G401 (cell line): Measurements from ENCODE around the gene CYYR1. TPM values are rescaled to one million over a fixed set of nuclear protein-coding genes. Genes with fewer than 3 reads are reported as not detected.

Experiments
- DNase-seq: peaks from one replicate; pipeline ENCODE4 v3.0.0-alpha.2; 2015; ENCODE audit warnings: low spot score
- in situ Hi-C: cut with HindIII; loops from 2 replicates; pipeline ENCODE4 v1.10.0; 2016; ENCODE audit warnings: low sequenced_read_pairs, mixed read lengths
- total RNA-seq: library from RNA; depleted of rRNA; stranded (reverse); fragments of >200 nt; shearing (Covaris generic); gene quantifications from 2 replicates; pipeline ENCODE4 v1.2.3, GENCODE V29; 2014

Gene CYYR1
- total RNA-seq, 1 experiment from 2014 or later, result not detected

DNA sequence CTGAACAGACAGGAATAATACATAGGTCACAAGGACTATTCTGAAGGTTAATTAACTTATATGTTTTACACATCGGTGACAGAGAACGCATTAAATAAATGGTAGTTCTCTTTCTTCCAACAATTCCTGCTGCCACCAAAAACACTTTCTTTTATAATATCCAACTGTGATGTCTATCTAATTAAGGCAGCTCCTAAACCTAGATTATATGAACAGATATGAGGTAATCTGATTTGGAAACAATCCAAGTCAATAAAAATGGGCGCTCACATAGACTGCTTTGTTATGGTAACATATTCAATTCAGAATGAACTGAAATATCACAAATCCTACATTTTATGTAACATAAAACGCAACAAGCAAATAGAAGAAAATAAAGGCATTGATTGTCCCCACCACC is 16.0 kb downstream of the CYYR1 start:
- in situ Hi-C loops, result no loop called here
- no peak for DNase-seq

DNA sequence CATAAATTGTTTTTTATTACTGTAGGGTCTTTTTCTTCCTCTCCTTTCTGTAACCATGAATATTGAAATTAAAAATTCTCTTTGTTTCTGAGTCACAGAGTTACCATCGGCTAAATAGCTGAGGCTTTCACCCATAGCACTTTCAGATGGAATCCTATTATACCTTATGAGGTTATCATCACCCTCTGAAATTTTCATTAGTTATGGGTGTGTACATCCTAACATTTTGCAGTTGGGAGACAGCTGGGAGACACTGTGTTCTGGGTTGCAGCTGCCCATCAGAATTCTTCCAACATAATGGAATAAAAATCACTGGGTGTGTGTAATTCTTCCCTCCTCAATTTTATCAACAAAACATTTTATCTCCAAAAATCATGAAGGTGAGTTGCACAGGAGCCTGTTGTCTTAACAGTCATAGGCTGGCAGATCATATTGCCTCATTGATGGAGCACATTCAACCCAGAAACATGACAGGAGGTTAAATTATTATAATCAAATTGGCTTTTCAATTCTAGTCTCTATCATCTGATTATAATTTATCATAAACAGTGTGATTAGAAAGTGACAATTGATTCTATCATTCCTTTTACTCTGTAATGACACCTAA is 17.4 kb downstream of the CYYR1 start:
- DNase-seq, result no peak
- in situ Hi-C loops, result no loop called here

DNA sequence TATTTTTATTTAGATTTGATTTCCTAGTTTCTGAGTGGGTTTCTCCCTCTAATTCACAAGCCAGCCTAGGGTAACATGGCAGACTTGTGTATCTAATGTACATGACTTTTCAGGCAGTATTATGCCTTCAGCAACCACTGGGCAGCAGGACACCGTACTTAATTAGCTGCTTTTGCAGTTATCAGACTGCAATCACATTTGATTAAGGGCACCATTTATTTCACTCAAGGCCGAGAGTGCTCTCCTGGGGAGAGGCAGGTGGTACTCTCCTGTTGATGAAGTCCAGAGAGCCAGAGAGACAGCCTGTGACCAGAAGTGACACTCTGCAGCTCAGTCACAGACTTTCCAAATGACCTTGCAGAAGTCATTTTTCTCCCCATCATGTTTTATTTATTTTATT is 18.7 kb downstream of the CYYR1 start:
- in situ Hi-C loops, result no loop called here
- no peak for DNase-seq

DNA sequence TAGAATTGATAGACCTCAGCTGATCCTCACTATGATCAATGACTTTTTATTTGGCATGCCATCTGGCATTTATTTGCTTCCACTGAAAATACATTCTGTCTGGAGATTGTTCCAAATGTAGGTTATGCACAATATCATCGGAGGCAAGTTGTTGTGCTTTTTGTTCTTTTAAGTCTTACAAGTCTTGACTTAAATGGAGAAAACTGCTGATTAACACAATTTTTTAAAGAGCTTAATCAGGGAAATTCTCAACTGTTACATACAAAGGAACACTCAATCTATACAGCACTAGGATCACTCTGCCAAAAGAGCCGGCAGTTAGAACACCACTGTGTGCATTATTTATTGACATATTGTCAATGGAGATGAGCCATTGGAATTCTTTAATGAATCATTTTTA is 19.2 kb downstream of the CYYR1 start:
- DNase-seq, result no peak
- in situ Hi-C loops, result no loop called here

DNA sequence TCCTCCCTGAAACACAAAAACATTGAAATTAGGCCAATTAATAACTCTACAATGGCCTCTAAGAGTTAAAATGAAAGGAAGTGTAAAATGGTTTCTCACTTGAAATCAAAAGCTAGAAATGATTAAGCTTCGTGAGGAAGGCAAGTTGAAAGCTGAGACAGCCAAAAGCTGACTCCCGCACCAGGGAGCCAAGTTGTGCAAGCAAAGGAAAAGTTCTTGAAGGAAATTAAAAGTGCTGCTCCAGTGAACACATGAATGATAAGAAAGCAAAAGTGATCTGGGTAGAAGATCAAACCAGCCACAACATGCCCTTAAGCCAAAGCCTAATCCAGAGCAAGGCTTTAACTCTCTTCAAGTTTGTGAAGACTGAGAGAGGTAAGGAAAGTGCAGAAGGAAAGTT is 22.8 kb downstream of the CYYR1 start:
- no peak for DNase-seq
- in situ Hi-C loops, result no loop called here

DNA sequence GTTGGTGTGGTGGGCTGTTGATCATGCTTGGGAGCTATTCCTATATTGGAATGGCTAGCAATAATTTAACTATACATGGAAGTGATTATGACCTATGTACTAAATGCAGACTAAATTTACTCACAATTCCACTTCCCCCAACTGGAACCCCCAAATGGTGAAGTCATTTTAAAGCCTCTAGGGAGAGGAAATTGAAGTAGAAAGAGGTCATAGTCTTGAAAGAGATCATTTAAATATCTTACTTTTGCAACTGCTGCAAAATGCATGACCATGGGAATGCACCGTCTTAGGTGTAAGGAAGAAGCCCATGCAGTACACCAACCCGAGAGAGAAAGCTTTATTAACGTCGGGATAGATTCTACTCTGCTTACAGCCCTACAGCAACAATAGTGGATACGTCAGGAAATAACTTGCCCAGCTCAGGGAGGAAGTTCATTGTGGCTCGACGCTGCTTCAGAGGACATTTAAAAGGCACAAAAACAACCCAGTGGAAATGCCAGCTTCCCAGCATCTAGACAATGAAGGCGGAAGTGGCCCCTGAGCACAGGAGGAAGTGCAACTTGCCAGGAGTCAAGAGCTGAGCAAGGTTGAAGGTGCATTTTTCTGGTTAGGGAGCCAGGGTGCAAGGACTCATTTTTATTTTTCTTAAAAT is 26.5 kb downstream of the CYYR1 start:
- no peak for DNase-seq
- in situ Hi-C loops, result no loop called here

DNA sequence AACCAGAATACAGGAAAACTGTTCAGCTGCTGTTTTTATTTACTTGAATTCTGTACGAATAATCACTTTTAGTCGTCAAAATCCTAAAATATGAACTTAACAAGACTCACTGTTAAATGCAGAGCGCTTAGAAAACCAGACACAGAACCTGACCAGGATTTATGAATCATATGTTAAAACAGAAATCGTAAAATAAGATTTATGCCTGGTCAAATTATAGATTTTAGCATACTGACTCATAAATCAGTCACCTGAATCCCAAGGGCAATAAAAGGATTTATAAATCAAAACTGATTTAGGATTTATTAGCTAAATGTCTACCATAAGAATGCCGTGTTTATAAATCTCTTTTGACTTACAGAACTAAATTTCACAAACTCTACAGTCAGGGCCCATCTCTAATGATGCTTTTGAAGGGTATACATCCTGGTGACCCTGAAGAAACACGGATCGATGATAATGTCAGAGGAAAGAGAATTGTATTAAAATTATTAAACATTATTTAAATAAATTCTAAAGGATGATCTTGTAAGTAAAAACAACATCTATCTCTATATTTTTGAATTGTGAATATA is 28.8 kb downstream of the CYYR1 start:
- DNase-seq, result no peak
- in situ Hi-C loops, result no loop called here

DNA sequence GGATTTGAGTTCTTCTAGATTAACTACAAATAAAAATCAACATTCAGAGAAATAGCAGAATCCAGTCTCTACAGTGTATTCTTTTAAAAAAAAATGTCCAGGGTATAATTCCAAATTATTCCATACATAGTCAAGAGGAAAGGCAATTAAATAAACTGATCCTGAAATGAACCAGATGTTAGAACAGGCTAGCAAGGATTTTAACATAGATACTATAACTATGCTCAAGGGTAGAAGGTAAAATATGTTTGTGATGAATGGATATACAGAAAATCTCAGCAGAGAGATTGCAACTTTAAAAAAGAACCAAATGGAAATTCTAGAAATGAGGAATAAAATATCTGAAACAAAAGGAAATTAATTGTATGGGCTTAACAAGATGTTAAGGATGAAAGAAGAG is 32.4 kb downstream of the CYYR1 start:
- in situ Hi-C loops, result no loop called here
- no peak for DNase-seq

DNA sequence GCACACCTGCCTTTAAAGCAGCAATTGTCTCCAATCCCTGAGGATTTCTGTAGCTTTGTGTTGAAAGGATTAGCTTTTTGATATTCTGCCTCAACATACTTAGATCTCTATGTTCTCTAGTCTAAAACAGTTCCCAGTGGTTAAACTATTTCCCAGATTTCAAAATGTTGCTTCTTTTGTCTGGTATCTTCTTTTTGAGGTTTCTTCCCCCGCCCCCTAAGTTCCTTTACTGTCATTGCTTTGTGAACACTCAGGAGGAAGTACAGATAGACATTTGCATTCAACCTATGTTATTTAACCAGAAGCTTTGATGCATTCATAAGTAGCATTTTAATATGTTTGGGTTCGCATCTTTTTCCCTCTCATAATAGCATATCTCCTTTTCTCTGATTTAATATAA is 33.5 kb downstream of the CYYR1 start:
- in situ Hi-C loops, result no loop called here

DNA sequence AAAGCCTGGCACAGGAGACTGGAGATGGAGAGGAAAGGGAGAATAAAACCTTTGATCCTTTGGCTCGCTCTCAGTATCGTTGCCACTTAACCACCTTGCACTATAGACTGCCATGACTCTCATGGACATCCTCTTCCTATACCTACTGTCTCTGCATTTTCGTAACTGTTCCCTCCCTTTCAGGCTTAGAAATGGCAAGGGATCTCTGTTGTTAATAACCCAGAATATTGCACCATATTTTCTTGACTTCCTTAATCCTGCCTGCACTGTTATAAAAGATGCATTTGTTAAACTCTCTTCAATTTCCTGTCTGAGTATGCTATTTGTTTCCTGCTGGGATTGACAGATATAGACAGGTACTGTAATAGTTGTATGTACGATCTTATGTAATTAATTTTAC is 38.6 kb downstream of the CYYR1 start:
- in situ Hi-C loops, result no loop called here
- DNase-seq, result no peak

More for the DNA sequence above, 33.5 kb downstream of the CYYR1 start:
- DNase-seq, result no peak

DNA sequence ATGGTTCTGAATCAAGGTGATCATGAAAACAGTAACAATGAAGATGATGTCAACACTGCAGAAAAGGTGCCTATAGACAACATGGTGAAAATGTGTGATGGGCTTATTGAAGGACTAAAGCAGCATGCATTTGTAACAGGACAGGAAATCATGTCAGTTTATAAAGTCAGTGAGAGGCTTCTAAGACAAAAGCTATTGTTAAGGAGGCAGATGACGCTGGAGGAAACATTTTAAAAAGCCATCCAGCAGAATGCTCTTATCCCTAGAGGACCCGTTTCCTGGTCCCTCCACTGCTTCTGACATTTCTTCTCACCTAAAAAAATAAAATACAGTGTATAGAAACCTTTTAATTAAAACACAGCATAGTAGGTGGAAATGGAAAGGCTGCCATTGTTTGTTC is 40.9 kb downstream of the CYYR1 start:
- no peak for DNase-seq
- in situ Hi-C loops, result no loop called here

DNA sequence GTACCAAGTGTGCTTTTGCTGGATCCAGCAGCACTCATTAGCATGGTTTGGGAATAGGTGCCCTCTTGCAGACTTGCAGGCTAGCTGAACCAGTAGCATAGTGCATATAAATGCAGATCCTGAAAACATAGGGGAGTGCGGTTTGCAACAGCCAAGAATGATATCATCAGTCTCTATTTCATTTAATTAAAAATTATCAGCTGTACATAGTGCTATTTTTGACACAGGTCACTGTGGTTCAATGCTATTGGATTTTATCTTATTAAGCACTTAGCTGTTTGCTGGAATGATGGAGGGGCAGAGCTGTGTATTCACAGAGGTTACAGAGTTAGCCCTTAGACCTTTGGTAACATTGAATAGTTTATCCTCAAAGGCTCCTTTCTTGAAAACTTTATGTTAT is 43.6 kb downstream of the CYYR1 start:
- DNase-seq, result no peak
- in situ Hi-C loops, result no loop called here

DNA sequence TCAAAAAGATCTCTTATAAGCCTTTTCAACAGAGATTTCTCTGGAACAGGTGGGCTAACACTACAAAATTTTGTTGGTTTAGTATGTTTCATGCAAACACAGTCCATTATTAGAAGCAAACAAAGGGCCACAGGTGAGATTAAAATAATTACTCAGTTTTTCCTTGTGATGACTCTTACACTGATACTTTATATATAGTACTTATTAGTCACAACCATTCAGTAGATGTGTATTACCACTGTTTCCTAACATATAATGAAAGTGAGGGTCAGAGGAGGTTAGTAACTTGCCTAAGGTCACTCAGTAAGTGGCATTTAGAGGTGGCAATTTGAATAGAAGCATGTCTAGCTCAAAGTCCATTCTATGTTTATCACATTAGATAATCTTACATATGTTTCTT is 44.2 kb downstream of the CYYR1 start:
- in situ Hi-C loops, result no loop called here
- DNase-seq, result no peak

DNA sequence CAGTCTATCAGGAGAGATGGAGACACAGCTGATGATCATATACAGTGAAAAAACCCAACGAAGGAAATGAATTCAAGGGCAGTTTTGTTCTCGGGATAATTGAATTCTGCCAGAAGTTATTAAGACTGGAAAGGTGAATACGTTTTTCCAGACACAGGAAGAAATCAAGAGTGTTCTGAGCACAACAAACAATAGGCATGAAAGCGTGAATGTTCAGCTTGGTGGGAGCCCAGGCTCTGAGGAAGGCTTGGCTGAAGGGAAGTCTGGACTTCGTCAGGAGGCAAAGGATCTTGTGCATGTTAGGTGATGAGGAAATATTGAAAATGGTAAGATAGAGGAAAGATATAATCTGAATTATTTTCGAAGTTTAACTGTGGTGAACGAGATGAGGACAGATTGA is 50.4 kb downstream of the CYYR1 start:
- in situ Hi-C loops, result no loop called here
- DNase-seq, result no peak

DNA sequence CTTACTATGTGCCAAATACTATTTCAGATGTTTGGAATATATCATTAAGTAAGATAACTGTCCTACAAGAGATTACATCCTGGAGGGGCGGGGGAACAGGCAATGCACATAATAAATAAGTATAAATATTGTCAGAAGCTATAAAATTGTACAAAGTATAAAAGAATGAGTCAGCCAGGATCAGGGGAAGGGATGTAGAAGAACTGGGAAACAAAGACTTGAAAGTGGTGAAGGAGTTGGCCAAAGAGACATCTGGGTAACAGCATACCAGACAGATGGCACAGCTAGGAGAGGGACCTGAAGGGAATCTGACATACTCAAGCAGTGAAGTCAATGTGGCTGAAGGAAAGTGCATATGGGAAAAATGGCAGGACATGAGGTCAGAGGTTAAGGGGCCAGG is 53.9 kb downstream of the CYYR1 start:
- in situ Hi-C loops, result no loop called here
- DNase-seq, result no peak

DNA sequence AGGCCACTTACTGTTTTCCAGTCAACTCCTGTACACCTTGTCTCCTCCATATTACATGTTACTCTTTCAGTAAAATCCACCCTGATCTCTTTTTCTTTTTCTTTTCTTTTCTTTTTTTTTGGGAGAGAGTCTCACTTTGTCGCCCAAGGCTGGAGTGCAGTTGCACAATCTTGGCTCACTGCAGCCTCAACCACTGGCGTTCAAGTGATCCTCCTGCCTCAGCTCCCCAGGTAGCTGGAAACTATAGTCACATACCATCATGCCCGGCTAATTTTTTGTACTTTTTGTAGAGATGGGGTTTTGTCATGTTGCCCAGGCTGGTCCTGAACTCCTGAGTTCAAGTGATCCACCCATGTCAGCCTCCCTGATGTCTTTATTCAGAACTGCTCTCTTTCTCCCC is 57.8 kb downstream of the CYYR1 start:
- in situ Hi-C loops, result no loop called here

DNA sequence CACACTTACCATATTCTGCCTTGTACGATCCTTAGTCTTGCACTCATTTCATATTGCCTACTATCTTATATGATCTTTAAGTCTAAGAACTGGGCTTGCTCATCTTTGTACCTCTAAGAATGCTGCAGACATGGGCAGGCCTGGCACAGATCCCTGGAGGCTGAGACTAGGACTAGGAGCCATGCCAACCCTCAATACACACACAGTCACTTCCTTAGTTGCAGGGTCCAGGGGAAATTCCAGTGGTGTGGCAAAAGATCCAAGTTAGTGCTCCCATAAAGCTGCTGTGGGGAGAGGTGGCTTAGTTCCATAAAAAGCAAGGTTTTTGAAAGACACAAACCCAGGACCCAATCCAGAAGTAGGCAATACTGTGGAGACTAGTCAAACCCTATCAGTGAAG is 59.9 kb downstream of the CYYR1 start:
- no peak for DNase-seq
- in situ Hi-C loops, result no loop called here

More for the DNA sequence above, 57.8 kb downstream of the CYYR1 start:
- no peak for DNase-seq

DNA sequence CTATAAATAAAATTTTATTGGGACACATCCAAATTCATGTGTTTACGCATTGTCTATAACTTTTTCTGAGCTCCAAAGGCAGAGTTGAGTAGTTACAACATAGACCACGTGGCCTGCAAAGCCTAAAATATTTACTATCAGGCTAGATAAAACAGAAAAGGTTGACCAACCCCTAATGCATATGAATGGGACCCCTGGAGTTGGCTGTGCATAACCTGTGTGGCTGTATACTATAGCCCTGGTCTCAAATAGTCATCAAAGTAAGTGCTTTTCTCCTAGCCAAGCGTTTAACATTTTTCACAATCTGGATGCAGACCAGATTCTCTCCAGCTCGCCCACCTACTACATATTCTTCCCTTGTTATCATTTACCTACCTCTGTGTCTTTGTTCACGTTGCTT is 60.4 kb downstream of the CYYR1 start:
- in situ Hi-C loops, result no loop called here
- no peak for DNase-seq

DNA sequence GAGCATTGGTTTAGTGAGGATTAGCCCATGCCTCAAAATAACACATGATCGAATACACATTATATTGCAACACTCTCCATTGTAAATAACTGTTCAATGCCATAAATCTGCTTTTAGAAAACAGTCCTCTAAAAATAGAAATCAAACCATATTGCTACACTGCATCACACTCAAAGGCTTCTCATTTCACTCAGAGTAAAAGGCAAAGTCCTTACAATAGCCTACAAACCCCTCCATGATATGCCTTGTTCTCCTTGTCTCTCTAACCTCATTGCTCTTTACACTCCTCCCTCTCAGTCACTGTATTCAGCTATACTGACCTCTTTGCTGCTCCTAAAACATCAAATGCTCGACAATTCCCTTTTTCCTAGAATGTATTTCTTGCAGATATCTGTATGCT is 64.2 kb downstream of the CYYR1 start:
- no peak for DNase-seq
- in situ Hi-C loops, result no loop called here

DNA sequence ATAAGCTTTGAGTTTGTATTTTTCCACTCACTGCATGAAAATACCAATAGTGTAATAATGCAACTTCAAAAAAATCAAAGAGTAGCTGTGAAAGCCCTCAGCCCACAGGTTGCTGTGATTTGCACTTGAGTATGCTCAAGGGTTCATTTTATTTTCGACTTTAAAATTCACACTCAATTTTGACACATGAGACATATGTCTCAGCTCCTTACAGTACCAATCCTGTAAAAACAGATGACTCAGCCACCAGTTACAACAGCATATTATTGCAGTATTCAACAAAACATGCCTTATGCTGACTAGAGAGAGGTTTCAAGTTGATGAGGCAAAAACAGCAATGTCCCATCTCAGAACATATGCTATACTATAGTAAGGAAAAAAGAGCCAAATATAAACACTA is 66.1 kb downstream of the CYYR1 start:
- DNase-seq, result no peak
- in situ Hi-C loops, result no loop called here

DNA sequence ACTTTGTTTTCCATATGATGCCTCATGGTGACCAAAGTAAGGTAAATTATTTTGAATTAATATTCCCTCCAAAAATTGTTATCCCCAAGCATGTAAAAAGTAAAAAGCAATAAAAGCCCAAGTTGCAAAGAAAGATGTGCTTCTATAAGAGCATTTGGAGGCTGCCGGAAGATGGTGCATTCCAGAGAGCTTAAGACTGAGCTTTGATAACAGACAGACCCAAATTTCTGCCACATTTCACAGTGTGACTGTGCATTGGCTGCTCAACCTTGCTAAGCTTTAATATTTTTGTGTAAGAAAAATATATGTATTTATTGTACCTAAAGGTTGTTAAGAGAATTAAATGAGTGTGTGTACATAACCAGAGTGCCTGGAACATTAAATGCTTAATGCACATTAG is 67.9 kb downstream of the CYYR1 start:
- in situ Hi-C loops, result no loop called here
- DNase-seq, result no peak
